Testis (tissue), 3 donors: ENCODE data around the gene AARS2. TPM values are rescaled to one million over a fixed set of nuclear protein-coding genes. Genes with fewer than 3 reads are reported as not detected.
"Not testable (repeated sequence)": the region's sequence is repeated elsewhere in the genome, so short reads cannot be mapped to it uniquely, and the experiment has no call there.

Source experiments
- DNase-seq: peaks from one replicate; pipeline ENCODE4 v3.0.0-alpha.2; 2019
- H3K27ac ChIP-seq, 2 donors: fragments of 200-600 bp; sonication (generic); one replicate each; pipeline ENCODE4 v1.5.1; 2019
- H3K27me3 ChIP-seq: fragments of 200-600 bp; sonication (generic); one replicate; pipeline ENCODE4 v1.5.1; 2019
- H3K36me3 ChIP-seq: fragments of 200-600 bp; sonication (generic); one replicate; pipeline ENCODE4 v1.5.1; 2017; ENCODE audit warnings: low read depth; ENCODE audit errors: missing control alignments
- H3K4me1 ChIP-seq: fragments of 200-600 bp; sonication (generic); one replicate; pipeline ENCODE4 v1.5.1; 2019
- H3K4me3 ChIP-seq, 2 donors: fragments of 200-600 bp; sonication (generic); one replicate each; pipeline ENCODE4 v1.5.1; 2017 to 2019
- H3K9me3 ChIP-seq: fragments of 200-600 bp; sonication (generic); one replicate; pipeline ENCODE4 v1.5.1; 2017
- POLR2A ChIP-seq: fragments of 450-650 bp; IDR thresholded peaks from one replicate; pipeline ENCODE4 v1.6.1; 2017; ENCODE audit warnings: antibody characterized with exemption, mild to moderate bottlenecking, moderate library complexity
- WGBS, 2 donors: methylation state at CpG; one replicate each; pipeline ENCODE4 v1.1.5; 2018; 5-methylcytosine and 5-hydroxymethylcytosine counted together
- intact Hi-C: fragments of 100-400 bp; cut with DNase I; formaldehyde crosslinking; loops from one replicate; pipeline ENCODE4 v1.15.1; 2023; ENCODE audit warnings: low total_unique reads
- polyA plus RNA-seq: library from polyadenylated mRNA; stranded (reverse); fragments of 350-450 nt; fragmentation: Illumina TruSeq; extraction: RNeasy Lipid Tissue Mini Kit (QIAGEN cat#74804); gene quantifications from one replicate; pipeline ENCODE4 v1.2.3, GENCODE V29; 2014; ENCODE audit warnings: low read depth, low replicate concordance; ENCODE audit not compliant: insufficient read depth
- total RNA-seq, 2 donors: library from RNA; depleted of rRNA; stranded (reverse); fragments of >200 nt; gene quantifications; one replicate each; pipeline ENCODE4 v1.2.3, GENCODE V29; 2016
- TF ChIP-seq, protein P1 (sequence below), 3 experiments: fragments of 450-650 bp in 2 of 3; fragments of 200-600 bp in 1 of 3; sonication (generic) in 1 of 3; IDR thresholded peaks; one replicate each; pipeline ENCODE4 v1.5.1; 2016 to 2019; ENCODE audit warnings: antibody characterized with exemption in 3 of 3, mild to moderate bottlenecking in 2 of 3, moderate library complexity in 1 of 3

The AARS2 gene
- total and polyA plus RNA-seq, 3 donors from 2014 or later: 6.2 to 14.6 (median 13.4) TPM

DNA sequence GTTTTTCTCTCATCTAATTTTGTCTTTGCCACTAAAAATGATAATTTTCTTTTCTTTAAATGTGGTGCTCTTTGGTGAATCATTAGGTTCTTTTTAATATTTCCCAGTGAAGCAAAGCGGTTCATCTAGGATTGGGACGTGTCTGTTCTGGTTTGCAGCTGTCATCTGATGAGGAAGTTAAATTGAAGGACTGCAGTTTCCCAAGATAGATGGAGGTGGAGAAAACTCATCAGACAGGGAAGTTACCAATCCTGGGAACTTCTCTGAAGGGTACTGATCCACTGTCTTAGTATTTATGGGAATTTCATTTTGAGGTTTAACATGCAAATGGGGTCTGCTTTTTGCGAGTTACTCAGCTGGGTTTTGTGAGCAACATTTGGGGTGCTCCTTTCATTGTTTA, 2.4 kb upstream of the AARS2 start:
- no peak for DNase-seq
- Histone ChIP-seq H3K4me3 (no peak overlapping the region), H3K36me3 (no peaks in the 10 kb centered on the region), H3K27ac (no peak overlapping the region), H3K4me1 (peaks cover 7% of the 10 kb centered on the region), H3K9me3 (no peaks in the 10 kb centered on the region), H3K27me3 (no peaks in the 10 kb centered on the region)
- intact Hi-C loops: no loop called here
- TF ChIP-seq, protein P1, sequence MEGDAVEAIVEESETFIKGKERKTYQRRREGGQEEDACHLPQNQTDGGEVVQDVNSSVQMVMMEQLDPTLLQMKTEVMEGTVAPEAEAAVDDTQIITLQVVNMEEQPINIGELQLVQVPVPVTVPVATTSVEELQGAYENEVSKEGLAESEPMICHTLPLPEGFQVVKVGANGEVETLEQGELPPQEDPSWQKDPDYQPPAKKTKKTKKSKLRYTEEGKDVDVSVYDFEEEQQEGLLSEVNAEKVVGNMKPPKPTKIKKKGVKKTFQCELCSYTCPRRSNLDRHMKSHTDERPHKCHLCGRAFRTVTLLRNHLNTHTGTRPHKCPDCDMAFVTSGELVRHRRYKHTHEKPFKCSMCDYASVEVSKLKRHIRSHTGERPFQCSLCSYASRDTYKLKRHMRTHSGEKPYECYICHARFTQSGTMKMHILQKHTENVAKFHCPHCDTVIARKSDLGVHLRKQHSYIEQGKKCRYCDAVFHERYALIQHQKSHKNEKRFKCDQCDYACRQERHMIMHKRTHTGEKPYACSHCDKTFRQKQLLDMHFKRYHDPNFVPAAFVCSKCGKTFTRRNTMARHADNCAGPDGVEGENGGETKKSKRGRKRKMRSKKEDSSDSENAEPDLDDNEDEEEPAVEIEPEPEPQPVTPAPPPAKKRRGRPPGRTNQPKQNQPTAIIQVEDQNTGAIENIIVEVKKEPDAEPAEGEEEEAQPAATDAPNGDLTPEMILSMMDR (IDR thresholded peaks at IDR 0.05): no peak
- TF ChIP-seq POLR2A: no peak
- WGBS, 2 donors: 84 to 87% methylated on average over 3 of the region's 3 CpGs

DNA sequence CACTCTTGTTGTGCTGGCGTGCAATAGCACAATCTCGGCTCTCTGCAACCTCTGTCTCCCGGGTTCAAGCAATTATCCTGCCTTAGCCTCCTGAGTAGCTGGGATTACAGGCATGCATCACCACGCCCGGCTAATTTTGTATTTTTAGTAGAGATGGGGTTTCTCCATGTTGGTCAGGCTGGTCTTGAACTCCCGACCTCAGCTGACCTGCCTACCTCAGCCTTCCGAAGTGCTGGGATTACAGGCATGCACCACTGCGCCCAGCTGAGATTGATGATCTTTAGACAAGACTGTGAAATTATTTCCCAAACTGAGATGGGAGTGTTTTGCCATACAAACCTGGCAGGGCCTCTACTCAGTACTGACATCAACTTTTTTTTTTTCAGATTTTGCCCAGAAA, 1.5 kb upstream of the AARS2 start:
- H3K9me3 ChIP-seq, H3K27me3 ChIP-seq, H3K4me1 ChIP-seq, DNase-seq, H3K4me3 ChIP-seq, intact Hi-C loops, H3K36me3 ChIP-seq, H3K27ac ChIP-seq: not testable (repeated sequence)
- 88% methylated on average over 8 of the region's 8 CpGs for WGBS, 2 donors

DNA sequence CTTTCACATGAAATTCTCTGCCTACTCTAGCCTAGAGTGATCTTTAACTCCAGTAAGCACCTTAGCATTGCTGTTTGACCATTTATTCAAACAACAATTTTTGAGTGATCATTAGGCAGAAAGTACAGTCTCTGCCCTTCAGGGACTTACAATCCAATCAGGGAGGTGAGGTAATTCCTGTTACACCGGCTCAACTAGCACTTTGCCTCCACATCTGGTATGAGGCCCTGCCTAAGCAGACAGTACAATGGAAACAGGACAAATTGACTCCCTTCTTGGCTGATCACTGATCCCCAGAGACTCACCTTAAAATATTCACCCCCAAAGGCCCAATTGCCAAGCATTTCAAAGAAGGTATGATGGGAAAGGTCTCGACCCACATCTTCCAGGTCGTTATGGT, 1.4 kb downstream of the AARS2 start:
- H3K9me3 ChIP-seq: no peaks in the 10 kb centered on the region
- no peak for DNase-seq
- 80 to 82% methylated on average over 3 of the region's 3 CpGs for WGBS, 2 donors
- TF ChIP-seq, protein P1 (IDR thresholded peaks at IDR 0.05): no peak
- TF ChIP-seq POLR2A: no peak
- peaks cover 7% of the 10 kb centered on the region for H3K4me1 ChIP-seq
- H3K27ac ChIP-seq: no peak overlapping the region
- no peak overlapping the region for H3K4me3 ChIP-seq
- H3K27me3 ChIP-seq: no peaks in the 10 kb centered on the region
- H3K36me3 ChIP-seq: no peaks in the 10 kb centered on the region
- intact Hi-C loops: no loop called here

DNA sequence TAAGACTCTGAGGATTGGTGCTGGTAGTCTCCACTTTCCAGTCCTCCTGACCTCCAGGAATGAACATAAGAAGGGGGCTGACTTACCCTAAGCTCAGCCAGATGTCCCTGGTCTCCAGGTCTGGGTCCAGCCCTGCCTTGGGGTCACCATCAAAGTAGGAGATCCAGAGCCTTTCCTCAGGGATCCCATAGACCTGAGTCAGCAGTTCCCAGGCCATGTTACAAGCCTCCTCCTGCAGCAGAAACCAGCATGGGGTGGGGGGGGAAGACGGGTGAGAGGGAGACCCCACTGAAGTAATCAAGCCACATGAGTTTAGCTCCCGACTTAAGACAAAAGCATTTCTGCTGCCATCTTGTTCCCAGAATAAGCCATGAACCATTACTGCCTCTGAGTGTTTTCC, 1.8 kb downstream of the AARS2 start:
- no peak overlapping the region for H3K27ac ChIP-seq
- WGBS, 2 donors: 61 to 82% methylated on average over 2 of the region's 2 CpGs
- no peaks in the 10 kb centered on the region for H3K27me3 ChIP-seq
- H3K4me3 ChIP-seq: no peak overlapping the region
- intact Hi-C loops: no loop called here
- no peak for DNase-seq
- H3K4me1 ChIP-seq: peaks cover 7% of the 10 kb centered on the region
- TF ChIP-seq, protein P1 (IDR thresholded peaks at IDR 0.05): no peak
- TF ChIP-seq POLR2A: no peak
- no peaks in the 10 kb centered on the region for H3K9me3 ChIP-seq
- no peaks in the 10 kb centered on the region for H3K36me3 ChIP-seq

DNA sequence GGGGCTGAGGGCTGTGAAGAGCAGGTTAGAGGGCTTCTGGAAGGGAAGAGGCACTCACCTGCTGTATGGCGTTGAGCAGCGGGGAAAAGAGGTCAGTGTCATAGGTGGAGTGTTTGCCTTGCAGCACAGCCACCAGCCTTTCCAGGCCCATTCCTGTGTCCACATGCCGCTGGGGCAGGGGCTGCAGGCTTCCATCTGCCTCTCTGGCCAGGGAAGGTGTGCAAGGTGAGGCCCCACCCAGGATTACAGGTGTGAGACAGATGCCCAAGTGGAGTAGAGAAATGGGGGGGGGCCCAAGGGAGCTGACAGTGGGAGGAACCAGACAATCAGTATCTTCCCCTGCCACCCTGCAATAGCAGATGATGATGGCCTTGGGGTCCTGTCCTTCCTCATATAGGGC, 2.9 kb downstream of the AARS2 start:
- no peaks in the 10 kb centered on the region for H3K36me3 ChIP-seq

More for the DNA sequence above, 2.9 kb downstream of the AARS2 start:
- Histone ChIP-seq H3K4me3 (no peak overlapping the region), H3K27me3 (no peaks in the 10 kb centered on the region), H3K4me1 (peaks cover 7% of the 10 kb centered on the region), H3K9me3 (no peaks in the 10 kb centered on the region), H3K27ac (no peak overlapping the region)
- intact Hi-C loops: no loop called here
- no peak for DNase-seq
- TF ChIP-seq POLR2A: no peak
- TF ChIP-seq, protein P1 (IDR thresholded peaks at IDR 0.05): no peak
- 89 to 98% methylated on average over 3 of the region's 3 CpGs for WGBS, 2 donors
